Measurements from ENCODE around the gene EXOC6.
"Not testable (repeated sequence)": the region's sequence is repeated elsewhere in the genome, so short reads cannot be mapped to it uniquely, and the experiment has no call there.

The EXOC6 gene

GRCh38 chr10:92957223-92958010 lies 109.1 kb downstream of the EXOC6 start:
- Histone ChIP-seq H3K4me3 (no peak overlapping the region), H3K36me3 (ENCODE audit: insufficient read depth, low read length) (no peaks in the 10 kb centered on the region; the same call in 1 of the 2 replicates), H3K9me3 (ENCODE audit: low read depth, low read length) (no peaks in the 10 kb centered on the region), H3K27ac (no peak overlapping the region), H3K9ac (ENCODE audit: insufficient read length) (no peak overlapping the region)
- no peak for DNase-seq (ENCODE audit: low read depth, low spot score)
- TF ChIP-seq POLR2AphosphoS5 (IDR thresholded peaks at IDR 0.05; ENCODE audit: borderline replicate concordance, low read depth, low read length) (no peak), EZH2 (IDR thresholded peaks at IDR 0.05) (no peak), FOXP2 (optimal IDR thresholded peaks at IDR 0.05; ENCODE audit: control extremely low read depth, extremely low read length, insufficient read depth) (no peak)

GRCh38 chr10:92961638-92962037 lies 113.3 kb downstream of the EXOC6 start:
- TF ChIP-seq EZH2 (IDR thresholded peaks at IDR 0.05) = no peak
- no peak for TF ChIP-seq POLR2AphosphoS5 (IDR thresholded peaks at IDR 0.05; ENCODE audit: borderline replicate concordance, low read depth, low read length)
- TF ChIP-seq FOXP2 (optimal IDR thresholded peaks at IDR 0.05; ENCODE audit: control extremely low read depth, extremely low read length, insufficient read depth) = no peak

GRCh38 chr10:92965314-92965713 lies 117.0 kb downstream of the EXOC6 start:
- no peak for TF ChIP-seq EZH2 (IDR thresholded peaks at IDR 0.05)
- no peak for TF ChIP-seq POLR2AphosphoS5 (IDR thresholded peaks at IDR 0.05; ENCODE audit: borderline replicate concordance, low read depth, low read length)
- TF ChIP-seq FOXP2 (optimal IDR thresholded peaks at IDR 0.05; ENCODE audit: control extremely low read depth, extremely low read length, insufficient read depth) = no peak
- H3K4me3 ChIP-seq = no peak overlapping the region
- no peak overlapping the region for H3K27ac ChIP-seq
- no peak overlapping the region for H3K9ac ChIP-seq (ENCODE audit: insufficient read length)
- peak; percentile 8 for DNase-seq (ENCODE audit: low read depth, low spot score)
- H3K36me3 ChIP-seq (ENCODE audit: insufficient read depth, low read length) = no peaks in the 10 kb centered on the region
- no peaks in the 10 kb centered on the region for H3K9me3 ChIP-seq (ENCODE audit: low read depth, low read length)

More at GRCh38 chr10:92961638-92962037, 113.3 kb downstream of the EXOC6 start:
- Histone ChIP-seq H3K36me3 (ENCODE audit: insufficient read depth, low read length) (no peaks in the 10 kb centered on the region), H3K9ac (ENCODE audit: insufficient read length) (no peak overlapping the region), H3K27ac (no peak overlapping the region), H3K4me3 (no peak overlapping the region), H3K9me3 (ENCODE audit: low read depth, low read length) (no peaks in the 10 kb centered on the region)
- DNase-seq (ENCODE audit: low read depth, low spot score) = no peak

- H3K9ac ChIP-seq (ENCODE audit: insufficient read length) = no peak overlapping the region
- TF ChIP-seq EZH2 (IDR thresholded peaks at IDR 0.05) = no peak
- no peak for TF ChIP-seq POLR2AphosphoS5 (IDR thresholded peaks at IDR 0.05; ENCODE audit: borderline replicate concordance, low read depth, low read length)
- no peak for TF ChIP-seq FOXP2 (optimal IDR thresholded peaks at IDR 0.05; ENCODE audit: control extremely low read depth, extremely low read length, insufficient read depth)
- H3K27ac ChIP-seq = no peak overlapping the region
- no peaks in the 10 kb centered on the region for H3K36me3 ChIP-seq (ENCODE audit: insufficient read depth, low read length)
- H3K9me3 ChIP-seq (ENCODE audit: low read depth, low read length) = no peaks in the 10 kb centered on the region
- DNase-seq (ENCODE audit: low read depth, low spot score) = no peak
- H3K4me3 ChIP-seq = no peak overlapping the region
These were observed 119.3 kb downstream of the EXOC6 start for GRCh38 chr10:92967641-92968040.

- no peak overlapping the region for H3K4me3 ChIP-seq
- TF ChIP-seq EZH2 (IDR thresholded peaks at IDR 0.05) (no peak), FOXP2 (optimal IDR thresholded peaks at IDR 0.05; ENCODE audit: control extremely low read depth, extremely low read length, insufficient read depth) (no peak), POLR2AphosphoS5 (IDR thresholded peaks at IDR 0.05; ENCODE audit: borderline replicate concordance, low read depth, low read length) (no peak)
- no peak overlapping the region for H3K9ac ChIP-seq (ENCODE audit: insufficient read length)
- no peak for DNase-seq (ENCODE audit: low read depth, low spot score)
- no peaks in the 10 kb centered on the region for H3K9me3 ChIP-seq (ENCODE audit: low read depth, low read length)
- H3K27ac ChIP-seq = no peak overlapping the region
- H3K36me3 ChIP-seq (ENCODE audit: insufficient read depth, low read length) = no peaks in the 10 kb centered on the region
These were observed 120.8 kb downstream of the EXOC6 start for GRCh38 chr10:92969151-92969550.

- Histone ChIP-seq H3K9ac (ENCODE audit: insufficient read length) (no peak overlapping the region), H3K27ac (no peak overlapping the region), H3K9me3 (ENCODE audit: low read depth, low read length) (no peaks in the 10 kb centered on the region), H3K36me3 (ENCODE audit: insufficient read depth, low read length) (no peaks in the 10 kb centered on the region), H3K4me3 (no peak overlapping the region)
- DNase-seq (ENCODE audit: low read depth, low spot score) = no peak
- TF ChIP-seq EZH2 (IDR thresholded peaks at IDR 0.05) (no peak), FOXP2 (optimal IDR thresholded peaks at IDR 0.05; ENCODE audit: control extremely low read depth, extremely low read length, insufficient read depth) (no peak), POLR2AphosphoS5 (IDR thresholded peaks at IDR 0.05; ENCODE audit: borderline replicate concordance, low read depth, low read length) (no peak)
These were observed 122.2 kb downstream of the EXOC6 start for GRCh38 chr10:92970301-92971070.

GRCh38 chr10:92972066-92972870 lies 123.9 kb downstream of the EXOC6 start:
- Histone ChIP-seq H3K9me3 (ENCODE audit: low read depth, low read length) (no peaks in the 10 kb centered on the region), H3K27ac (no peak overlapping the region), H3K9ac (ENCODE audit: insufficient read length) (no peak overlapping the region), H3K4me3 (no peak overlapping the region), H3K36me3 (ENCODE audit: insufficient read depth, low read length) (no peaks in the 10 kb centered on the region)
- DNase-seq (ENCODE audit: low read depth, low spot score) = no peak
- TF ChIP-seq POLR2AphosphoS5 (IDR thresholded peaks at IDR 0.05; ENCODE audit: borderline replicate concordance, low read depth, low read length) (no peak), FOXP2 (optimal IDR thresholded peaks at IDR 0.05; ENCODE audit: control extremely low read depth, extremely low read length, insufficient read depth) (no peak), EZH2 (IDR thresholded peaks at IDR 0.05) (no peak)

GRCh38 chr10:92972886-92973285 lies 124.6 kb downstream of the EXOC6 start:
- no peak for DNase-seq (ENCODE audit: low read depth, low spot score)
- TF ChIP-seq FOXP2 (optimal IDR thresholded peaks at IDR 0.05; ENCODE audit: control extremely low read depth, extremely low read length, insufficient read depth) (no peak), POLR2AphosphoS5 (IDR thresholded peaks at IDR 0.05; ENCODE audit: borderline replicate concordance, low read depth, low read length) (no peak), EZH2 (IDR thresholded peaks at IDR 0.05) (no peak)
- Histone ChIP-seq H3K9me3 (ENCODE audit: low read depth, low read length) (no peaks in the 10 kb centered on the region), H3K36me3 (ENCODE audit: insufficient read depth, low read length) (no peaks in the 10 kb centered on the region), H3K27ac (no peak overlapping the region), H3K4me3 (no peak overlapping the region), H3K9ac (ENCODE audit: insufficient read length) (no peak overlapping the region)

- not testable (repeated sequence) for H3K36me3 ChIP-seq (ENCODE audit: insufficient read depth, low read length); H3K27ac ChIP-seq; H3K4me3 ChIP-seq; H3K9me3 ChIP-seq (ENCODE audit: low read depth, low read length); H3K9ac ChIP-seq (ENCODE audit: insufficient read length); DNase-seq (ENCODE audit: low read depth, low spot score)
These were observed 128.0 kb downstream of the EXOC6 start for GRCh38 chr10:92976278-92976677.

All from SK-N-MC (cell line).